Naive thymus-derived CD4-positive, alpha-beta T cell (primary cell): ENCODE measurements around the gene IPO4. TPM values are rescaled to one million over a fixed set of nuclear protein-coding genes. Genes with fewer than 3 reads are reported as not detected.

ENCODE experiments used
- ATAC-seq: fragments of 150-1000 bp; cut with Tn5 transposase; 2 replicates; pipeline ENCODE4 v1.10.0; 2021; ENCODE audit warnings: mild to moderate bottlenecking, moderate library complexity
- CTCF ChIA-PET: fragments of 350-600 bp; sonication (Branson Sonifier 250); formaldehyde crosslinking; loops from one replicate; lab custom pipeline; 2021; ENCODE audit warnings: antibody characterized with exemption; lab: Charles Lee
- POLR2A ChIA-PET: fragments of 350-600 bp; sonication (Branson Sonifier 250); formaldehyde crosslinking; loops from one replicate; lab custom pipeline; 2021; ENCODE audit warnings: antibody characterized with exemption, inconsistent platforms; lab: Charles Lee
- DNase-seq, 9 donors: peaks; one replicate each; pipeline versions ENCODE4 v3.0.0 to v3.0.0-alpha.2; 2020 to 2022; ENCODE audit warnings: mixed read lengths in 1 of 9
- H3K27ac ChIP-seq: one replicate; pipeline ENCODE4 v1.7.0; 2013; ENCODE audit warnings: mild to moderate bottlenecking, low read depth, low read length, moderate library complexity
- H3K27me3 ChIP-seq, 2 donors: one replicate each; pipeline ENCODE4 v1.7.0; 2013; ENCODE audit warnings: low read length in 2 of 2, mild to moderate bottlenecking in 2 of 2, moderate library complexity in 2 of 2; ENCODE audit not compliant: control insufficient read depth in 2 of 2, insufficient read depth in 2 of 2
- H3K36me3 ChIP-seq, 3 experiments: 1 replicate in 2 of 3; 2 replicates in 1 of 3; pipeline ENCODE4 v1.7.0; 2013; ENCODE audit warnings: low read length in 3 of 3, mild to moderate bottlenecking in 3 of 3, moderate library complexity in 1 of 3; ENCODE audit not compliant: insufficient read depth in 3 of 3, control insufficient read depth in 2 of 3
- H3K4me1 ChIP-seq, 2 donors: one replicate each; pipeline ENCODE4 v1.7.0; 2013; ENCODE audit warnings: low read length in 2 of 2, mild to moderate bottlenecking in 2 of 2, moderate library complexity in 1 of 2; ENCODE audit not compliant: control insufficient read depth in 2 of 2, insufficient read depth in 2 of 2
- H3K4me3 ChIP-seq: 2 replicates; pipeline ENCODE4 v1.7.0; 2013; ENCODE audit warnings: mild to moderate bottlenecking, low read length
- H3K9me3 ChIP-seq, 3 experiments: 1 replicate in 2 of 3; 2 replicates in 1 of 3; pipeline ENCODE4 v1.7.0; 2013; ENCODE audit warnings: low read length in 3 of 3; ENCODE audit not compliant: control insufficient read depth in 2 of 3
- H3K27ac Mint-ChIP-seq, 9 donors: one replicate each; pipeline ENCODE4 v1.8.0; 2020 to 2022; ENCODE audit warnings: mixed read lengths in 9 of 9, mild to moderate bottlenecking in 8 of 9, moderate library complexity in 5 of 9, inconsistent platforms in 2 of 9
- H3K27me3 Mint-ChIP-seq, 5 donors: one replicate each; pipeline ENCODE4 v1.8.0; 2021 to 2022; ENCODE audit warnings: mixed read lengths in 5 of 5, mild to moderate bottlenecking in 1 of 5
- H3K36me3 Mint-ChIP-seq, 5 donors: one replicate each; pipeline ENCODE4 v1.8.0; 2020 to 2022; ENCODE audit warnings: mixed read lengths in 5 of 5, mild to moderate bottlenecking in 3 of 5, inconsistent platforms in 1 of 5
- H3K4me1 Mint-ChIP-seq, 7 donors: one replicate each; pipeline ENCODE4 v1.8.0; 2020 to 2022; ENCODE audit warnings: mixed read lengths in 7 of 7, mild to moderate bottlenecking in 3 of 7, inconsistent platforms in 1 of 7
- H3K4me3 Mint-ChIP-seq, 10 donors: one replicate each; pipeline ENCODE4 v1.8.0; 2020 to 2022; ENCODE audit warnings: mild to moderate bottlenecking in 10 of 10, mixed read lengths in 10 of 10, moderate library complexity in 6 of 10, inconsistent platforms in 2 of 10
- H3K9me3 Mint-ChIP-seq, 11 donors: one replicate each; pipeline ENCODE4 v1.8.0; 2020 to 2022; ENCODE audit warnings: mixed read lengths in 11 of 11, mild to moderate bottlenecking in 4 of 11, inconsistent platforms in 1 of 11, moderate library complexity in 1 of 11
- intact Hi-C, 2 donors: fragments of 100-400 bp; cut with micrococcal nuclease; formaldehyde crosslinking; loops; one replicate each; pipeline ENCODE4 v1.15.1; 2023
- microRNA-seq: library from miRNA; unstranded; fragments of <30 nt; microRNA quantifications from one replicate; pipeline ENCODE4 v1.2.0, GENCODE V29; 2022; ENCODE audit warnings: borderline microRNAs expressed
- polyA plus RNA-seq, 2 donors: library from polyadenylated mRNA; unstranded; fragments of 300-500 nt; fragmentation: Illumina TruSeq; gene quantifications; one replicate each; pipeline ENCODE4 v1.2.3, GENCODE V29; 2021
- total RNA-seq, 6 experiments: library from RNA in 5 of 6; stranded (reverse) in 5 of 6; gene quantifications; 1 replicate in 5 of 6; 2 replicates in 1 of 6; pipeline ENCODE4 v1.2.3 and lab custom pipeline; 2021 to 2026

Gene IPO4
- total and polyA plus RNA-seq, 7 experiments from 2014 or later = 17.5 to 45.2 (median 36.2) TPM

DNA sequence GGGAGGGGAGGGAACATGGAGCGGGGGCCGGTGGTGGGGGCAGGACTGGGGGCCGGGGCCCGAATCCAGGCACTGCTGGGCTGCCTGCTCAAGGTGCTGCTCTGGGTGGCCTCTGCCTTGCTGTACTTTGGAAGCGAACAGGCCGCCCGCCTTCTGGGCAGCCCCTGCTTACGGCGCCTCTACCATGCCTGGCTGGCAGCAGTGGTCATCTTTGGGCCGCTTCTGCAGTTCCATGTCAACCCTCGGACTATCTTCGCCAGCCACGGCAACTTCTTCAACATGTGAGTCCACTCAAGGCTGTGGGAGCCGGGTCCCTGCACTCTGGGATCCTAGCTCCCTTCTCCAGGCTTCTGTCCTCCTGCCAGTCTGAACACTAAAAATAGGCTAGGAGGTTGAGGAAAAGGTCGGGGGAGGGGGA, 57.1 kb downstream of the IPO4 start:
- H3K27ac ChIP-seq = peak overlapping the region; percentile 68
- Mint-ChIP-seq H3K27ac (peak overlapping the region in 8 of 9 donors; percentile 87 to 96 (median 92)), H3K4me3 (peak overlapping the region in 8 of 10 donors; percentile 29 to 80 (median 68)), H3K9me3 (peaks cover 0 to 2% (median 0%) of the 10 kb centered on the region in 11 donors), H3K27me3 (no peaks in the 10 kb centered on the region), H3K4me1 (peaks cover 20 to 35% (median 28%) of the 10 kb centered on the region in 7 donors), H3K36me3 (peaks cover 0 to 4% (median 0%) of the 10 kb centered on the region in 5 donors)
- ChIA-PET CTCF (interaction anchor here (1.2 to 1.7 kb wide), 2 partner anchors 17 to 23 kb away, joined by 3 to 4 read pairs; partner anchors contain the start of genes DCAF11 and NRL), POLR2A (interaction anchor here (1.2 to 11.7 kb wide), 4 partner anchors 11 to 64 kb away, joined by 3 to 298 read pairs (median 71); partner anchors contain the start of genes DCAF11, NRL, PSME2 and RNF31)
- H3K4me1 ChIP-seq = peaks cover 7 to 22% of the 10 kb centered on the region in 2 donors
- H3K36me3 ChIP-seq = peaks cover 0 to 3% (median 0%) of the 10 kb centered on the region in 3 experiments
- DNase-seq = no peak
- ATAC-seq = no peak
- H3K9me3 ChIP-seq = no peaks in the 10 kb centered on the region
- H3K4me3 ChIP-seq = no peak overlapping the region
- intact Hi-C loops = no loop called here
- no peaks in the 10 kb centered on the region for H3K27me3 ChIP-seq

DNA sequence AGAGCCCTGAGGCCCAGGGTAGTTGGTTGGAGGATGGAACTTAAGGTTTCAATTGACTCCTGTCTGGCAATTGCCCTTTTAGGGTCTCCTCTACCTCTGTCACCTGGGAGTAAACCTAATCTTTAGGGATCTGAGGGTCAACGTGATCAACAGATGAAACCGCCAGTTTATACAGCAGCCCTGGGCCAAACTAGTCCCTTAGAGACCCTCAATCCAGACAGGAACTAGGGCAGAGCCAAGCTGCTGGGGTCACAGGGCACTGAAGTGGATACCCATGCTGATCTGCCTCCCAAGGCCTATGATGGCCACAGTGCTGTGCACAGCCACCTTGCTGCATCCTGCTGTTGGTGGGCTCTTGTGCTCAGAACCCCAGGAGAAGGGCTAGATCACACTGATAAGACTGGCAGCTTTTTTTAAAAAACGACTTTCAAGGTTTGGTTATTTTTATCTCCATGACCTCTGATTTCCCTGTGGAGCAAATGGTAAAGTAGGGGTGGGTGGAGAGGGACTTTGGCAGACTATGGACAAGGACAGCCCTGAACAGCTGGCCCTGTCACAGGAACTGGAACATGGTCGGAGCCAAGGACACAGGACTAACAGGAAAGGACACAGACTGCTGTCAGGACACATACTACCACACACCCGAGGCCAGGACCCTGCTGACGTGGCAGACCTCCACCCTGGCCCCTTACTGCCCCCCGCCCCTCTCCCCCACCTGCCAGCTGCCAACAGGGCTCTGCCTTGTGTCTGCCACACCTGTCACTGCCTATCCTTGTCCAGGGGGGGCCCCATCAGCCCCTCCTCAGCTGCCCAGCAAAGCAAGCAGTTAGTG, 57.7 kb downstream of the IPO4 start:
- H3K27ac ChIP-seq = no peak overlapping the region
- H3K4me3 ChIP-seq = no peak overlapping the region
- Mint-ChIP-seq H3K4me3 (peak overlapping the region in 3 of 10 donors; percentile 7 to 32 (median 13)), H3K9me3 (peaks cover 0 to 2% (median 0%) of the 10 kb centered on the region in 11 donors), H3K27me3 (no peaks in the 10 kb centered on the region), H3K4me1 (peaks cover 18 to 33% (median 28%) of the 10 kb centered on the region in 7 donors), H3K27ac (peak overlapping the region in 8 of 9 donors; percentile 21 to 88 (median 48)), H3K36me3 (peaks cover 0 to 4% (median 0%) of the 10 kb centered on the region in 5 donors)
- no peaks in the 10 kb centered on the region for H3K36me3 ChIP-seq
- H3K27me3 ChIP-seq = no peaks in the 10 kb centered on the region
- H3K9me3 ChIP-seq = no peaks in the 10 kb centered on the region
- POLR2A ChIA-PET = interaction anchor here (0.7 to 11.7 kb wide), 4 partner anchors 10 to 65 kb away, joined by 3 to 298 read pairs (median 71); partner anchors contain the start of genes DCAF11, NRL, PCK2 and PSME2
- DNase-seq (no peak), ATAC-seq (no peak)
- intact Hi-C loops = no loop called here
- CTCF ChIA-PET = interaction anchor here (1.2 to 1.7 kb wide), 2 partner anchors 16 to 23 kb away, joined by 3 to 4 read pairs; partner anchors contain the start of genes DCAF11 and NRL
- peaks cover 6 to 22% of the 10 kb centered on the region in 2 donors for H3K4me1 ChIP-seq

- Histone ChIP-seq H3K9me3 (no peaks in the 10 kb centered on the region), H3K4me3 (no peak within 1 kb of the TSS), H3K4me1 (peaks cover 2 to 19% of the 10 kb centered on the region in 2 donors), H3K27ac (no peak within 1 kb of the TSS), H3K36me3 (no peaks in the 10 kb centered on the region), H3K27me3 (no peaks in the 10 kb centered on the region)
- ChIA-PET CTCF (no interaction called here), POLR2A (interaction anchor here (0.7 to 11.7 kb wide), 2 partner anchors 10 to 37 kb away, joined by 3 to 298 read pairs; partner anchors contain the start of genes DCAF11, NRL and PCK2)
- Mint-ChIP-seq H3K9me3 (peaks cover 0 to 2% (median 0%) of the 10 kb centered on the region in 11 donors), H3K36me3 (peaks cover 0 to 4% (median under 1%) of the 10 kb centered on the region in 5 donors), H3K4me1 (peaks cover 16 to 31% (median 25%) of the 10 kb centered on the region in 7 donors), H3K27ac (peak within 1 kb of the TSS in 8 of 9 donors; percentile 21 to 88 (median 56)), H3K27me3 (no peaks in the 10 kb centered on the region), H3K4me3 (peak within 1 kb of the TSS in 3 of 10 donors; percentile 7 to 32 (median 13))
- intact Hi-C loops = no loop called here
- no peak for DNase-seq
- ATAC-seq = no peak
Observed at GRCh38 chr14:24130380-24130716, 58.3 kb downstream of the IPO4 start, which contains the start of gene FITM1. Gene FITM1, plus strand, starts transcription at chr14:24130659. Its CDS starts 905 bp downstream, at chr14:24131564.

Small RNA genes lying within 50 kb of the gene (microRNA-seq; reads per million reads assigned to microRNA genes)
- not detected for gene MIR7703

Other genes with a start within 250 kb of the IPO4 start
Only the 30 nearest of the 34 such genes appear.
- gene DHRS4L2, start 199.9 kb downstream of the IPO4 start, total RNA-seq = 10 to 100 TPM; 11.0 to 25.7 (median 16.8) TPM
- gene DHRS4L2, start 199.9 kb downstream of the IPO4 start, polyA plus RNA-seq = 10 to 100 TPM; 11.7 to 21.0 TPM
- gene CARMIL3, start 136.8 kb downstream of the IPO4 start, total RNA-seq = 1 to 10 TPM in 2 of 5 experiments, under 1 TPM in 3; 0.08 to 1.7 (median 0.27) TPM
- gene CARMIL3, start 136.8 kb downstream of the IPO4 start, polyA plus RNA-seq = not detected
- under 1 TPM in 1 of 5 experiments, not detected in 4; 0.12 TPM for gene CPNE6, start 117.3 kb downstream of the IPO4 start, total RNA-seq
- gene CPNE6, start 117.3 kb downstream of the IPO4 start, polyA plus RNA-seq = not detected
- gene PCK2, start 94.5 kb downstream of the IPO4 start, total RNA-seq = 10 to 100 TPM in 4 of 5 experiments, 1 to 10 TPM in 1; 9.1 to 56.2 (median 14.4) TPM
- gene PCK2, start 94.5 kb downstream of the IPO4 start, polyA plus RNA-seq = 10 to 100 TPM in 1 of 2 donors, 1 to 10 TPM in 1; 7.2 to 14.5 TPM
- 10 to 100 TPM; 71.9 to 90.1 (median 83.3) TPM for gene DCAF11, start 74.0 kb downstream of the IPO4 start, total RNA-seq
- 10 to 100 TPM; 69.1 to 97.0 TPM for gene DCAF11, start 74.0 kb downstream of the IPO4 start, polyA plus RNA-seq
- gene NRL, start 73.9 kb downstream of the IPO4 start, total RNA-seq = 1 to 10 TPM; 2.1 to 4.5 (median 3.8) TPM
- 1 to 10 TPM; 2.2 to 2.6 TPM for gene NRL, start 73.9 kb downstream of the IPO4 start, polyA plus RNA-seq
- gene FITM1, start 58.2 kb downstream of the IPO4 start, total RNA-seq = 1 to 10 TPM; 1.8 to 4.3 (median 2.0) TPM
- 1 to 10 TPM in 1 of 2 donors, under 1 TPM in 1; 0.48 to 1.2 TPM for gene FITM1, start 58.2 kb downstream of the IPO4 start, polyA plus RNA-seq
- 100 to 1,000 TPM; 189 to 583 (median 202) TPM for gene PSME1, start 52.6 kb downstream of the IPO4 start, total RNA-seq
- gene PSME1, start 52.6 kb downstream of the IPO4 start, polyA plus RNA-seq = 100 to 1,000 TPM; 698 to 703 TPM
- gene EMC9, start 47.2 kb downstream of the IPO4 start, total RNA-seq = 10 to 100 TPM in 4 of 5 experiments, 1 to 10 TPM in 1; 9.0 to 25.5 (median 22.3) TPM
- gene EMC9, start 47.2 kb downstream of the IPO4 start, polyA plus RNA-seq = 10 to 100 TPM in 1 of 2 donors, 1 to 10 TPM in 1; 9.6 to 12.4 TPM
- gene PSME2, start 42.2 kb downstream of the IPO4 start, total RNA-seq = 100 to 1,000 TPM; 120 to 777 (median 143) TPM
- gene PSME2, start 42.2 kb downstream of the IPO4 start, polyA plus RNA-seq = 100 to 1,000 TPM; 402 to 435 TPM
- gene RNF31, start 41.3 kb downstream of the IPO4 start, total RNA-seq = 100 to 1,000 TPM in 1 of 5 experiments, 10 to 100 TPM in 4; 64.0 to 151 (median 95.4) TPM
- gene RNF31, start 41.3 kb downstream of the IPO4 start, polyA plus RNA-seq = 10 to 100 TPM; 40.9 to 48.1 TPM
- 100 to 1,000 TPM; 133 to 337 (median 189) TPM for gene IRF9, start 27.6 kb downstream of the IPO4 start, total RNA-seq
- 100 to 1,000 TPM in 1 of 2 donors, 10 to 100 TPM in 1; 73.3 to 110 TPM for gene IRF9, start 27.6 kb downstream of the IPO4 start, polyA plus RNA-seq
- 10 to 100 TPM; 20.3 to 80.5 (median 68.6) TPM for gene REC8, start 16.7 kb downstream of the IPO4 start, total RNA-seq
- 10 to 100 TPM in 1 of 2 donors, 1 to 10 TPM in 1; 4.4 to 10.7 TPM for gene REC8, start 16.7 kb downstream of the IPO4 start, polyA plus RNA-seq
- gene TM9SF1, start 6.6 kb upstream of the IPO4 start, total RNA-seq = 10 to 100 TPM; 16.2 to 40.5 (median 19.2) TPM
- 10 to 100 TPM; 32.1 to 34.4 TPM for gene TM9SF1, start 6.6 kb upstream of the IPO4 start, polyA plus RNA-seq
- gene TSSK4, start 16.9 kb upstream of the IPO4 start, total RNA-seq = 1 to 10 TPM in 2 of 5 experiments, under 1 TPM in 2, not detected in 1; 0.22 to 1.9 (median 1.1) TPM
- 1 to 10 TPM; 1.0 to 1.4 TPM for gene TSSK4, start 16.9 kb upstream of the IPO4 start, polyA plus RNA-seq
- 100 to 1,000 TPM in 1 of 5 experiments, 10 to 100 TPM in 4; 79.1 to 101 (median 85.7) TPM for gene CHMP4A, start 24.7 kb upstream of the IPO4 start, total RNA-seq
- 100 to 1,000 TPM; 121 to 140 TPM for gene CHMP4A, start 24.7 kb upstream of the IPO4 start, polyA plus RNA-seq
- 10 to 100 TPM in 3 of 5 experiments, 1 to 10 TPM in 2; 5.5 to 18.5 (median 14.2) TPM for gene MDP1, start 27.2 kb upstream of the IPO4 start, total RNA-seq
- gene MDP1, start 27.2 kb upstream of the IPO4 start, polyA plus RNA-seq = 10 to 100 TPM; 33.1 to 36.4 TPM
- 100 to 1,000 TPM in 3 of 5 experiments, 10 to 100 TPM in 2; 73.5 to 175 (median 106) TPM for gene NEDD8, start 43.6 kb upstream of the IPO4 start, total RNA-seq
- gene NEDD8, start 43.6 kb upstream of the IPO4 start, polyA plus RNA-seq = 100 to 1,000 TPM; 254 to 340 TPM
- 10 to 100 TPM; 38.2 to 91.6 (median 69.5) TPM for gene GMPR2, start 44.1 kb upstream of the IPO4 start, total RNA-seq
- gene GMPR2, start 44.1 kb upstream of the IPO4 start, polyA plus RNA-seq = 100 to 1,000 TPM in 1 of 2 donors, 10 to 100 TPM in 1; 99.9 to 107 TPM
- 100 to 1,000 TPM; 133 to 150 (median 139) TPM for gene TINF2, start 53.8 kb upstream of the IPO4 start, total RNA-seq
- gene TINF2, start 53.8 kb upstream of the IPO4 start, polyA plus RNA-seq = 100 to 1,000 TPM; 143 to 186 TPM
- 10 to 100 TPM in 1 of 5 experiments, 1 to 10 TPM in 4; 4.8 to 12.9 (median 7.1) TPM for gene TGM1, start 74.4 kb upstream of the IPO4 start, total RNA-seq
- gene TGM1, start 74.4 kb upstream of the IPO4 start, polyA plus RNA-seq = not detected
- 10 to 100 TPM; 49.7 to 76.5 (median 55.5) TPM for gene RABGGTA, start 82.8 kb upstream of the IPO4 start, total RNA-seq
- 10 to 100 TPM; 17.9 to 36.3 TPM for gene RABGGTA, start 82.8 kb upstream of the IPO4 start, polyA plus RNA-seq
- gene DHRS1, start 111.0 kb upstream of the IPO4 start, total RNA-seq = 10 to 100 TPM; 25.2 to 37.0 (median 33.3) TPM
- gene DHRS1, start 111.0 kb upstream of the IPO4 start, polyA plus RNA-seq = 10 to 100 TPM; 21.3 to 38.4 TPM
- 10 to 100 TPM; 22.7 to 39.5 (median 29.8) TPM for gene NOP9, start 111.0 kb upstream of the IPO4 start, total RNA-seq
- 1 to 10 TPM; 1.7 to 1.8 TPM for gene NOP9, start 111.0 kb upstream of the IPO4 start, polyA plus RNA-seq
- gene CIDEB, start 119.2 kb upstream of the IPO4 start, total RNA-seq = 10 to 100 TPM; 16.4 to 31.5 (median 22.7) TPM
- gene CIDEB, start 119.2 kb upstream of the IPO4 start, polyA plus RNA-seq = 10 to 100 TPM; 18.7 to 19.3 TPM
- 10 to 100 TPM; 13.9 to 26.8 (median 17.5) TPM for gene LTB4R2, start 121.3 kb upstream of the IPO4 start, total RNA-seq
- 1 to 10 TPM; 2.1 to 2.7 TPM for gene LTB4R2, start 121.3 kb upstream of the IPO4 start, polyA plus RNA-seq
- 10 to 100 TPM; 14.1 to 28.8 (median 26.3) TPM for gene LTB4R, start 122.7 kb upstream of the IPO4 start, total RNA-seq
- gene LTB4R, start 122.7 kb upstream of the IPO4 start, polyA plus RNA-seq = 1 to 10 TPM; 9.1 to 9.4 TPM
- 10 to 100 TPM in 1 of 5 experiments, 1 to 10 TPM in 4; 4.6 to 10.2 (median 6.1) TPM for gene ADCY4, start 146.3 kb upstream of the IPO4 start, total RNA-seq
- gene ADCY4, start 146.3 kb upstream of the IPO4 start, polyA plus RNA-seq = under 1 TPM in 1 of 2 donors, not detected in 1; 0.25 TPM
- 10 to 100 TPM; 19.9 to 47.5 (median 36.8) TPM for gene RIPK3, start 151.2 kb upstream of the IPO4 start, total RNA-seq
- gene RIPK3, start 151.2 kb upstream of the IPO4 start, polyA plus RNA-seq = 10 to 100 TPM in 1 of 2 donors, 1 to 10 TPM in 1; 8.2 to 11.7 TPM
- gene NFATC4, start 179.4 kb upstream of the IPO4 start, total RNA-seq = not detected
- not detected for gene NFATC4, start 179.4 kb upstream of the IPO4 start, polyA plus RNA-seq